H1 (cell line): ENCODE results near the gene INO80. TPM values are rescaled to one million over a fixed set of nuclear protein-coding genes. Genes with fewer than 3 reads are reported as not detected.

Experiments used
- CTCF ChIA-PET: fragments of 300-600 bp; sonication (Branson Sonifier 250); formaldehyde crosslinking; loops from one replicate; lab custom pipeline; 2021; ENCODE audit not compliant: partially characterized antibody; lab: Charles Lee
- POLR2A ChIA-PET: fragments of 300-600 bp; sonication (Branson Sonifier 250); formaldehyde crosslinking; loops from one replicate; lab custom pipeline; 2021; ENCODE audit warnings: inconsistent platforms; ENCODE audit not compliant: partially characterized antibody; lab: Charles Lee
- DNase-seq, 2 experiments: peaks; one replicate each; pipeline versions ENCODE4 v3.0.0 to v3.0.0-alpha.2; 2010 to 2022; ENCODE audit warnings: low spot score in 2 of 2, low read depth in 1 of 2, mixed read lengths in 1 of 2
- FAIRE-seq: peaks from 2 replicates; lab custom pipeline; 2011; peaks lifted over from hg19 to GRCh38; lab: Jason Lieb, UNC
- H2AFZ ChIP-seq: 2 replicates; pipeline ENCODE4 v1.8.1; 2012; ENCODE audit warnings: low read length, inconsistent platforms
- H2AK5ac ChIP-seq: 2 replicates; pipeline ENCODE4 v1.6.1; 2013; ENCODE audit warnings: low read depth, low read length
- H2BK120ac ChIP-seq: replicated peaks from 2 replicates; pipeline ENCODE3; 2013; ENCODE audit warnings: low read depth, low read length, inconsistent platforms
- H2BK12ac ChIP-seq: 2 replicates; pipeline ENCODE4 v1.6.1; 2013; ENCODE audit warnings: low read depth, low read length
- H2BK15ac ChIP-seq: 2 replicates; pipeline ENCODE4 v1.6.1; 2013; ENCODE audit warnings: low read length
- H2BK20ac ChIP-seq: 2 replicates; pipeline ENCODE4 v1.6.1; 2013; ENCODE audit warnings: low read length
- H2BK5ac ChIP-seq: 2 replicates; pipeline ENCODE4 v1.6.1; 2013; ENCODE audit warnings: low read depth, low read length
- H3K14ac ChIP-seq: 2 replicates; pipeline ENCODE4 v1.6.1; 2013; ENCODE audit warnings: inconsistent platforms; ENCODE audit not compliant: insufficient read length
- H3K18ac ChIP-seq: 2 replicates; pipeline ENCODE4 v1.6.1; 2013; ENCODE audit warnings: low read length; ENCODE audit errors: extremely low read depth
- H3K23ac ChIP-seq: 2 replicates; pipeline ENCODE4 v1.6.1; 2013; ENCODE audit warnings: inconsistent platforms; ENCODE audit not compliant: insufficient read length
- H3K23me2 ChIP-seq: 2 replicates; pipeline ENCODE4 v1.6.1; 2013; ENCODE audit warnings: low read depth, low read length
- H3K27ac ChIP-seq: 2 replicates; pipeline ENCODE4 v1.6.1; 2011; ENCODE audit warnings: low read depth, low read length, inconsistent platforms
- H3K27me3 ChIP-seq, 4 experiments: replicated peaks in 1 of 4; 1 replicate in 1 of 4; 2 replicates in 3 of 4; pipeline versions ENCODE4 v1.6.1 to v1.8.1; 2011 to 2013; ENCODE audit warnings: low read length in 3 of 4, mild to moderate bottlenecking in 3 of 4, inconsistent platforms in 2 of 4, mixed read lengths in 2 of 4, moderate library complexity in 1 of 4; ENCODE audit not compliant: control insufficient read depth in 3 of 4, insufficient read depth in 3 of 4; ENCODE audit errors: extremely low read depth in 1 of 4
- H3K36me3 ChIP-seq, 4 experiments: 2 replicates each; pipeline versions ENCODE4 v1.6.1 to v1.8.1; 2011 to 2013; ENCODE audit warnings: mild to moderate bottlenecking in 4 of 4, low read length in 3 of 4, moderate library complexity in 2 of 4, control low read depth in 1 of 4, inconsistent platforms in 1 of 4; ENCODE audit not compliant: insufficient read depth in 4 of 4, control insufficient read depth in 2 of 4
- H3K4ac ChIP-seq: replicated peaks from 2 replicates; pipeline ENCODE3; 2013; ENCODE audit warnings: low read length, low read depth, mixed read lengths, inconsistent platforms; ENCODE audit not compliant: insufficient read length
- H3K4me1 ChIP-seq, 4 experiments: replicated peaks in 1 of 4; 1 replicate in 1 of 4; 2 replicates in 3 of 4; pipeline versions ENCODE4 v1.6.1 to v1.8.1; 2011 to 2013; ENCODE audit warnings: low read length in 3 of 4, inconsistent platforms in 2 of 4, mixed read lengths in 1 of 4; ENCODE audit not compliant: insufficient read depth in 4 of 4, control insufficient read depth in 3 of 4
- H3K4me2 ChIP-seq, 2 experiments: 2 replicates each; pipeline versions ENCODE4 v1.6.1 to v1.8.1; 2011 to 2013; ENCODE audit warnings: low read depth in 2 of 2, low read length in 2 of 2, control low read depth in 1 of 2, inconsistent platforms in 1 of 2, mild to moderate bottlenecking in 1 of 2; ENCODE audit not compliant: insufficient read depth in 1 of 2
- H3K4me3 ChIP-seq, 4 experiments: fragments of 200-600, 300-600 bp in 1 of 4; sonication (generic), shearing (Covaris generic), sonication (Bioruptor Twin) in 1 of 4; 2 replicates each; pipeline versions ENCODE4 v1.5.1 to v1.8.1; 2011 to 2016; ENCODE audit warnings: low read length in 4 of 4, low read depth in 3 of 4, control low read depth in 2 of 4, inconsistent platforms in 2 of 4, mild to moderate bottlenecking in 2 of 4, mixed read lengths in 1 of 4, moderate library complexity in 1 of 4; ENCODE audit not compliant: insufficient read depth in 2 of 4; ENCODE audit errors: extremely low read depth in 1 of 4
- H3K56ac ChIP-seq: replicated peaks from 2 replicates; pipeline ENCODE3; 2013; ENCODE audit warnings: low read depth, mild to moderate bottlenecking, mixed read lengths, low read length, inconsistent platforms; ENCODE audit not compliant: insufficient read length
- H3K79me1 ChIP-seq: 2 replicates; pipeline ENCODE4 v1.6.1; 2013; ENCODE audit warnings: low read depth, low read length, control low read depth
- H3K79me2 ChIP-seq, 2 experiments: 2 replicates each; pipeline versions ENCODE4 v1.6.1 to v1.8.1; 2012 to 2013; ENCODE audit warnings: low read length in 2 of 2, mild to moderate bottlenecking in 2 of 2, inconsistent platforms in 1 of 2; ENCODE audit not compliant: insufficient read depth in 2 of 2, control insufficient read depth in 1 of 2
- H3K9ac ChIP-seq, 4 experiments: replicated peaks in 1 of 4; 1 replicate in 1 of 4; 2 replicates in 3 of 4; pipeline versions ENCODE4 v1.6.1 to v1.8.1; 2011 to 2013; ENCODE audit warnings: low read depth in 3 of 4, low read length in 3 of 4, control low read depth in 2 of 4, mild to moderate bottlenecking in 2 of 4, moderate library complexity in 2 of 4, inconsistent platforms in 1 of 4; ENCODE audit errors: extremely low read depth in 1 of 4
- H3K9me3 ChIP-seq, 2 experiments: 2 replicates each; pipeline versions ENCODE4 v1.6.1 to v1.8.1; 2012 to 2013; ENCODE audit warnings: mild to moderate bottlenecking in 2 of 2, moderate library complexity in 2 of 2, control low read depth in 1 of 2, inconsistent platforms in 1 of 2, low read depth in 1 of 2, low read length in 1 of 2, mixed read lengths in 1 of 2; ENCODE audit not compliant: insufficient read depth in 2 of 2
- H4K20me1 ChIP-seq, 2 experiments: replicated peaks in 1 of 2; 2 replicates each; pipeline versions ENCODE3 to v1.8.1; 2011 to 2013; ENCODE audit warnings: inconsistent platforms in 2 of 2, low read length in 2 of 2, mild to moderate bottlenecking in 1 of 2; ENCODE audit not compliant: insufficient read depth in 2 of 2, control insufficient read depth in 1 of 2
- H4K5ac ChIP-seq: 2 replicates; pipeline ENCODE4 v1.6.1; 2013; ENCODE audit warnings: low read length, low read depth, mixed read lengths, inconsistent platforms; ENCODE audit not compliant: insufficient read length
- H4K8ac ChIP-seq: 2 replicates; pipeline ENCODE4 v1.8.0; 2013; ENCODE audit warnings: mild to moderate bottlenecking, moderate library complexity, low read length, inconsistent platforms; ENCODE audit not compliant: insufficient read depth; ENCODE audit errors: extremely low read depth
- H4K91ac ChIP-seq: replicated peaks from 2 replicates; pipeline ENCODE3; 2013; ENCODE audit warnings: low read length, mixed read lengths, inconsistent platforms; ENCODE audit not compliant: insufficient read length
- CHD1 ChIP-seq: IDR thresholded peaks from 2 replicates; pipeline ENCODE4 v1.6.1; 2012; ENCODE audit warnings: low read depth, low read length, improper control_type of control experiment
- JUND ChIP-seq: IDR thresholded peaks from 2 replicates; pipeline ENCODE4 v1.6.1; 2011; ENCODE audit warnings: mild to moderate bottlenecking, improper control_type of control experiment, low read length
- SUZ12 ChIP-seq: fragments of 200-600 bp; sonication (generic); IDR thresholded peaks from 2 replicates; pipeline ENCODE4 v1.6.1; 2012; ENCODE audit warnings: mild to moderate bottlenecking, inconsistent platforms, low read length, moderate library complexity, mixed read lengths
- TEAD4 ChIP-seq: IDR thresholded peaks from 2 replicates; pipeline ENCODE4 v1.6.1; 2012; ENCODE audit warnings: low read depth, low read length, inconsistent platforms, mixed read lengths
- WGBS, 2 experiments: shearing (Covaris generic) in 1 of 2; methylation state at CpG; one replicate each; pipeline versions ENCODE4 v1.1.6 to v1.1.7; 2013 to 2015; ENCODE audit warnings: low lambda C conversion rate in 2 of 2, mixed read lengths in 2 of 2, inconsistent platforms in 1 of 2, low coverage in 1 of 2, missing lambda C conversion rate in 1 of 2; ENCODE audit not compliant: insufficient replicate concordance in 2 of 2, insufficient coverage in 1 of 2, insufficient read length in 1 of 2; ENCODE audit errors: extremely low coverage in 1 of 2, missing lambda C conversion rate in 1 of 2; 5-methylcytosine and 5-hydroxymethylcytosine counted together
- polyA plus RNA-seq, 7 experiments: library from polyadenylated mRNA; depleted of rRNA in 3 of 7; stranded (reverse) in 5 of 7; unstranded in 2 of 7; fragments of >200 nt in 5 of 7; fragments of 200-250 nt in 2 of 7; gene quantifications; 1 replicate in 5 of 7; 2 replicates in 1 of 7; 4 replicates in 1 of 7; pipeline versions ENCODE4 v1.2.1 to v1.2.3, GENCODE V29; 2011 to 2013; ENCODE audit warnings: missing spikeins in 2 of 7, mixed read lengths in 2 of 7
- total RNA-seq: library from RNA; stranded (reverse); fragmentation: NEBNext Ultra II Directional; extraction: Animal tissue kit (Norgen Biotek cat#: 25700); gene quantifications from 2 replicates; pipeline ENCODE4 v1.2.1, GENCODE V29; 2021

The INO80 gene
- total and polyA plus RNA-seq, 2 of the 8 experiments (the other 6 are each of a cell fraction or from before 2014, with no cell fraction given) = 4.3 to 24.5 TPM

DNA sequence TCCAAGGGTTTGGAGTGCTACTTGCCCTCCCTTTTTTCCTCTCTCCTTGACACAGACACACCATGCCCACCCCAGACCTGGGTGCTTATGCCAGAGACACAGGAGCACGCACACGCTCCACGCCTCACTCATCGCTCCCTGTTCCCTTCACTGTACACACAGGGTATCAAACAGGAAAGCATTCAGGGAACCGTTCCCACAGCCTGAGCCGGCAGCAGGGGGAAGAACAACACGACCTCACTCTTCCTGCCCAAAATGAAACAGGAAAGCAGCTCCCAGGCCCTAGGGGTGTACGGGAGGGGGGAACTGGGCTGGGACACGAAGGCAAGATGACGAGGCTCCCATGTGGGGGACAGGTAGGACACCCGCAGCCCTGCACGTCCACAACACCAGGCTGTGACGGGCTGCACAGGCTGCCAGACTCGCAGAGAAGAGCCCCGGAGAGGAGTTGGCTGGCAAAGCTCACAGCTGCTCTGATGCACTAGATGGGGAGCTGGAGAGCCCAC, 175.7 kb downstream of the INO80 start:
- TF ChIP-seq TEAD4 (no peak), JUND (no peak), SUZ12 (no peak), CHD1 (no peak)
- Histone ChIP-seq H3K4me3 (no peak overlapping the region), H2BK20ac (no peak overlapping the region), H2BK12ac (peak overlapping the region; percentile 96; the same call in 1 of the 2 replicates), H3K27ac (no peak overlapping the region), H3K79me1 (no peaks in the 10 kb centered on the region), H2BK120ac (no peak overlapping the region), H2AK5ac (peak overlapping the region; percentile 92; the same call in 1 of the 2 replicates), H3K18ac (no peak overlapping the region), H2BK5ac (peak overlapping the region; percentile 40; the same call in 1 of the 2 replicates), H3K79me2 (no peaks in the 10 kb centered on the region), H3K9me3 (no peaks in the 10 kb centered on the region), H3K4ac (no peak overlapping the region), H3K4me1 (peaks cover 0 to 28% (median 12%) of the 10 kb centered on the region in 4 experiments; a peak in 6 of 7 replicates), H3K23me2 (peaks cover 5% of the 10 kb centered on the region; the same call in 1 of the 2 replicates), H2BK15ac (0 out of 2 replicates have a peak overlapping the region, but pooled peaks have one; percentile 81), H3K27me3 (peaks cover 0 to 30% (median 16%) of the 10 kb centered on the region in 4 experiments; a peak in 6 of 7 replicates), H2AFZ (no peak overlapping the region), H4K20me1 (no peaks in the 10 kb centered on the region), H3K4me2 (peak overlapping the region in 1 of 2 experiments; percentile 64; a peak in 1 of 4 replicates), H3K56ac (no peak overlapping the region), H3K14ac (no peak overlapping the region), H3K9ac (peak overlapping the region in 1 of 4 experiments; percentile 13; a peak in 1 of 7 replicates), H4K8ac (no peak overlapping the region; the same call in 1 of the 2 replicates), H4K5ac (no peak overlapping the region), H3K23ac (no peak overlapping the region), H3K36me3 (no peaks in the 10 kb centered on the region), H4K91ac (no peak overlapping the region)
- DNase-seq (no peak), FAIRE-seq (no peak)
- WGBS, 2 experiments = 92% methylated on average over 15 of the region's 15 CpGs; no CpG with 5 or more reads in 1 of the 2 experiments
- ChIA-PET POLR2A (interaction anchor here (0.9 to 43.8 kb wide), 4 partner anchors 4 to 67 kb away, joined by 3 to 1505 read pairs (median 756); partner anchors contain the start of genes CHAC1, DLL4 and RHOV), CTCF (interaction anchor here (0.6 to 33.1 kb wide), 17 partner anchors 12 to 957 kb away, joined by 3 to 590 read pairs (median 7); partner anchors contain the start of genes CHAC1, DLL4 and VPS18)
